HepG2 (cell line): ENCODE data around the gene TMEFF1. TPM values are rescaled to one million over a fixed set of nuclear protein-coding genes. Genes with fewer than 3 reads are reported as not detected.

Experiments
- EP300 ChIP-seq, 3 experiments: sonication (generic) in 1 of 3; formaldehyde crosslinking in 1 of 3; IDR thresholded peaks; 2 replicates each; pipeline versions ENCODE4 v1.5.1 to v1.6.1; 2011 to 2020; ENCODE audit warnings: low read depth in 2 of 3, low read length in 2 of 3, borderline replicate concordance in 1 of 3, improper control_type of control experiment in 1 of 3, mild to moderate bottlenecking in 1 of 3, missing genetic modification reagents in 1 of 3, moderate library complexity in 1 of 3
- EZH2 ChIP-seq: conservative IDR thresholded peaks from 2 replicates; pipeline ENCODE4 v1.6.1; 2012; ENCODE audit warnings: mild to moderate bottlenecking, low read depth, low read length, moderate library complexity
- MEF2D ChIP-seq: sonication (generic); formaldehyde crosslinking; IDR thresholded peaks from 2 replicates; pipeline ENCODE4 v1.5.1; 2020; ENCODE audit warnings: mild to moderate bottlenecking, missing genetic modification reagents
- NKX3-1 ChIP-seq: sonication (generic); formaldehyde crosslinking; IDR thresholded peaks from 2 replicates; pipeline ENCODE4 v1.5.0; 2020; ENCODE audit warnings: missing genetic modification reagents
- NPAS2 ChIP-seq: sonication (generic); formaldehyde crosslinking; IDR thresholded peaks from 2 replicates; pipeline ENCODE4 v1.8.0; 2022; ENCODE audit warnings: mild to moderate bottlenecking, missing genetic modification reagents, borderline replicate concordance
- NR2F2 ChIP-seq: IDR thresholded peaks from 2 replicates; pipeline ENCODE4 v1.6.1; 2012; ENCODE audit warnings: low read depth, inconsistent platforms, borderline replicate concordance
- PAWR ChIP-seq: sonication (generic); formaldehyde crosslinking; IDR thresholded peaks from 2 replicates; pipeline ENCODE4 v1.4.0; 2020; ENCODE audit warnings: missing genetic modification reagents, mild to moderate bottlenecking, borderline replicate concordance
- SIN3A ChIP-seq: IDR thresholded peaks from 2 replicates; pipeline ENCODE4 v1.6.1; 2011; ENCODE audit warnings: low read depth, mild to moderate bottlenecking, control low read depth, low read length, borderline replicate concordance
- SMYD3 ChIP-seq: sonication (generic); formaldehyde crosslinking; IDR thresholded peaks from 2 replicates; pipeline ENCODE4 v1.8.1; 2023; ENCODE audit warnings: mild to moderate bottlenecking, missing genetic modification reagents
- ZNF274 ChIP-seq: sonication (generic); formaldehyde crosslinking; IDR thresholded peaks from 2 replicates; pipeline ENCODE4 v1.5.1; 2020; ENCODE audit warnings: mild to moderate bottlenecking, missing genetic modification reagents
- ZNF331 ChIP-seq: sonication (generic); formaldehyde crosslinking; IDR thresholded peaks from 2 replicates; pipeline ENCODE4 v1.4.0; 2020; ENCODE audit warnings: missing genetic modification reagents
- ZNF619 ChIP-seq: sonication (generic); formaldehyde crosslinking; IDR thresholded peaks from 2 replicates; pipeline ENCODE4 v1.4.0; 2020; ENCODE audit warnings: mild to moderate bottlenecking, missing genetic modification reagents
- ZNF792 ChIP-seq: IDR thresholded peaks from 2 replicates; pipeline ENCODE4 v1.6.1; 2016
- polyA plus RNA-seq, 8 experiments: library from polyadenylated mRNA; depleted of rRNA in 3 of 8; stranded (reverse) in 7 of 8; unstranded in 1 of 8; fragments of >200 nt; fragmentation: Illumina TruSeq in 4 of 8; extraction: Trizol in 4 of 8; gene quantifications; 2 replicates each; pipeline versions ENCODE4 v1.2.1 to v1.2.3, GENCODE V29; 2011 to 2016; ENCODE audit warnings: low read depth in 4 of 8, missing spikeins in 1 of 8, mixed read lengths in 1 of 8; ENCODE audit not compliant: insufficient read depth in 1 of 8
- total RNA-seq, 5 experiments: library from RNA; depleted of rRNA; stranded (reverse); fragments of >200 nt; fragmentation: Illumina TruSeq; extraction: Trizol; gene quantifications; 2 replicates each; pipeline ENCODE4 v1.2.3, GENCODE V29; 2016; ENCODE audit warnings: low read depth in 1 of 5
- TF ChIP-seq, protein P1 (sequence below): sonication (generic); formaldehyde crosslinking; IDR thresholded peaks from 2 replicates; pipeline ENCODE4 v1.4.0; 2020; ENCODE audit warnings: mild to moderate bottlenecking, missing genetic modification reagents
- TF ChIP-seq, protein P2 (sequence below): sonication (generic); formaldehyde crosslinking; conservative IDR thresholded peaks from 2 replicates; pipeline ENCODE4 v1.8.0; 2022; ENCODE audit warnings: missing genetic modification reagents
- TF ChIP-seq, protein P3 (sequence below): sonication (generic); formaldehyde crosslinking; IDR thresholded peaks from 2 replicates; pipeline ENCODE4 v1.4.0; 2020; ENCODE audit warnings: missing genetic modification reagents
- TF ChIP-seq, protein P4 (sequence below): sonication (generic); formaldehyde crosslinking; IDR thresholded peaks from 2 replicates; pipeline ENCODE4 v1.9.0; 2021; ENCODE audit warnings: missing genetic modification reagents, borderline replicate concordance
- TF ChIP-seq, protein P5 (sequence below): sonication (generic); formaldehyde crosslinking; IDR thresholded peaks from 2 replicates; pipeline ENCODE4 v1.4.0; 2020; ENCODE audit warnings: missing genetic modification reagents

The TMEFF1 gene
- total and polyA plus RNA-seq, 2 of the 13 experiments (the other 11 are each of a cell fraction or from before 2014, with no cell fraction given) = 0.87 to 1.9 TPM

DNA sequence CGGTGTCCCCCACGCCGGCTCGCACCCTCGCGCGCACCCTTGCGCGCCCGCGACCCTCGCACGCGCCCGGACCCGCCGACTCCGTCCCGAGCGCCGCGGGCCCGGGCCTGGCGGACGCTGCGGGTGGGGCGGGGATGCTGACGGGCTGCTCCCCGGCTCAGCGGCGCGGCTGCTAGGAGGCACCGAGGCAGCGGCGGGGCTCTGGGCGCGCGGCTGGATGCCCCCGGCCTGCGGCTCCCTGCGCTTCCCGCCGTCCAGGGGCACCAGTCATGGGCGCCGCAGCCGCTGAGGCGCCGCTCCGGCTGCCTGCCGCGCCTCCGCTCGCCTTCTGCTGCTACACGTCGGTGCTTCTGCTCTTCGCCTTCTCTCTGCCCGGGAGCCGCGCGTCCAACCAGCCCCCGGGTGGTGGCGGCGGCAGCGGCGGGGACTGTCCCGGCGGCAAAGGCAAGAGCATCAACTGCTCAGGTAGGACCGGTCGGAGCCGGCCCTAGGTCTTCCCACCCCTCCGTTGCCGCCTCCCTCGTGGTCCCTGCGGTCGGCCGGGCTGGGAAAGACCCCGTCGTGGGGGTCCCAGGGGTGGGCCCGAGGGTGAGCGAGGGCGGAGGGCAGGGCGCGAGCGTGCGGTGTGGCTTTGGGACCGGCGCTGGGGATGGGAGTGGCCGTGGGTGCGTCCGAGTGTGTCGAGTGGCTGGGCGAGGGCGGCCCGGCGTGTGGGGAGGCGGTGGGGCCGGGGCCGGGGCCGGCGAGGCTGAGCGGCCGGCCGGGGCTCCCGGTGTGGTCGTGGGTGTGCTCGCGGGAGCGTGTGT, 530 bp downstream of the TMEFF1 start (continued):
- TF ChIP-seq, protein P1, sequence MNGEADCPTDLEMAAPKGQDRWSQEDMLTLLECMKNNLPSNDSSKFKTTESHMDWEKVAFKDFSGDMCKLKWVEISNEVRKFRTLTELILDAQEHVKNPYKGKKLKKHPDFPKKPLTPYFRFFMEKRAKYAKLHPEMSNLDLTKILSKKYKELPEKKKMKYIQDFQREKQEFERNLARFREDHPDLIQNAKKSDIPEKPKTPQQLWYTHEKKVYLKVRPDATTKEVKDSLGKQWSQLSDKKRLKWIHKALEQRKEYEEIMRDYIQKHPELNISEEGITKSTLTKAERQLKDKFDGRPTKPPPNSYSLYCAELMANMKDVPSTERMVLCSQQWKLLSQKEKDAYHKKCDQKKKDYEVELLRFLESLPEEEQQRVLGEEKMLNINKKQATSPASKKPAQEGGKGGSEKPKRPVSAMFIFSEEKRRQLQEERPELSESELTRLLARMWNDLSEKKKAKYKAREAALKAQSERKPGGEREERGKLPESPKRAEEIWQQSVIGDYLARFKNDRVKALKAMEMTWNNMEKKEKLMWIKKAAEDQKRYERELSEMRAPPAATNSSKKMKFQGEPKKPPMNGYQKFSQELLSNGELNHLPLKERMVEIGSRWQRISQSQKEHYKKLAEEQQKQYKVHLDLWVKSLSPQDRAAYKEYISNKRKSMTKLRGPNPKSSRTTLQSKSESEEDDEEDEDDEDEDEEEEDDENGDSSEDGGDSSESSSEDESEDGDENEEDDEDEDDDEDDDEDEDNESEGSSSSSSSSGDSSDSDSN = peak; percentile 73; the same call in 1 of the 2 replicates
- no peak for TF ChIP-seq ZNF331 (CRISPR knock-in tag)
- 0 out of 2 replicates have a peak, but pooled peaks have one; percentile 31 for TF ChIP-seq ZNF274 (CRISPR knock-in tag)
- TF ChIP-seq EZH2 = no peak
- TF ChIP-seq, protein P2, sequence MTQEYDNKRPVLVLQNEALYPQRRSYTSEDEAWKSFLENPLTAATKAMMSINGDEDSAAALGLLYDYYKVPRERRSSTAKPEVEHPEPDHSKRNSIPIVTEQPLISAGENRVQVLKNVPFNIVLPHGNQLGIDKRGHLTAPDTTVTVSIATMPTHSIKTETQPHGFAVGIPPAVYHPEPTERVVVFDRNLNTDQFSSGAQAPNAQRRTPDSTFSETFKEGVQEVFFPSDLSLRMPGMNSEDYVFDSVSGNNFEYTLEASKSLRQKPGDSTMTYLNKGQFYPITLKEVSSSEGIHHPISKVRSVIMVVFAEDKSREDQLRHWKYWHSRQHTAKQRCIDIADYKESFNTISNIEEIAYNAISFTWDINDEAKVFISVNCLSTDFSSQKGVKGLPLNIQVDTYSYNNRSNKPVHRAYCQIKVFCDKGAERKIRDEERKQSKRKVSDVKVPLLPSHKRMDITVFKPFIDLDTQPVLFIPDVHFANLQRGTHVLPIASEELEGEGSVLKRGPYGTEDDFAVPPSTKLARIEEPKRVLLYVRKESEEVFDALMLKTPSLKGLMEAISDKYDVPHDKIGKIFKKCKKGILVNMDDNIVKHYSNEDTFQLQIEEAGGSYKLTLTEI (CRISPR knock-in tag) = no peak
- TF ChIP-seq ZNF619 = no peak
- TF ChIP-seq SMYD3 (CRISPR knock-in tag) = no peak
- TF ChIP-seq NKX3-1 (CRISPR knock-in tag) = no peak
- TF ChIP-seq EP300 (IDR thresholded peaks at IDR 0.05; ENCODE audit: low read depth in 2 of 2, low read length in 2 of 2) = no peak
- TF ChIP-seq EP300 (CRISPR knock-in tag; IDR thresholded peaks at IDR 0.05; ENCODE audit: borderline replicate concordance) = no peak
- no peak for TF ChIP-seq PAWR (CRISPR knock-in tag)
- TF ChIP-seq ZNF792 (CRISPR knock-in tag) = no peak
- TF ChIP-seq MEF2D (CRISPR knock-in tag) = no peak
- no peak for TF ChIP-seq NR2F2
- TF ChIP-seq, protein P3, sequence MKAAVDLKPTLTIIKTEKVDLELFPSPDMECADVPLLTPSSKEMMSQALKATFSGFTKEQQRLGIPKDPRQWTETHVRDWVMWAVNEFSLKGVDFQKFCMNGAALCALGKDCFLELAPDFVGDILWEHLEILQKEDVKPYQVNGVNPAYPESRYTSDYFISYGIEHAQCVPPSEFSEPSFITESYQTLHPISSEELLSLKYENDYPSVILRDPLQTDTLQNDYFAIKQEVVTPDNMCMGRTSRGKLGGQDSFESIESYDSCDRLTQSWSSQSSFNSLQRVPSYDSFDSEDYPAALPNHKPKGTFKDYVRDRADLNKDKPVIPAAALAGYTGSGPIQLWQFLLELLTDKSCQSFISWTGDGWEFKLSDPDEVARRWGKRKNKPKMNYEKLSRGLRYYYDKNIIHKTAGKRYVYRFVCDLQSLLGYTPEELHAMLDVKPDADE (CRISPR knock-in tag) = no peak
- TF ChIP-seq NPAS2 (CRISPR knock-in tag) = no peak
- TF ChIP-seq, protein P4, sequence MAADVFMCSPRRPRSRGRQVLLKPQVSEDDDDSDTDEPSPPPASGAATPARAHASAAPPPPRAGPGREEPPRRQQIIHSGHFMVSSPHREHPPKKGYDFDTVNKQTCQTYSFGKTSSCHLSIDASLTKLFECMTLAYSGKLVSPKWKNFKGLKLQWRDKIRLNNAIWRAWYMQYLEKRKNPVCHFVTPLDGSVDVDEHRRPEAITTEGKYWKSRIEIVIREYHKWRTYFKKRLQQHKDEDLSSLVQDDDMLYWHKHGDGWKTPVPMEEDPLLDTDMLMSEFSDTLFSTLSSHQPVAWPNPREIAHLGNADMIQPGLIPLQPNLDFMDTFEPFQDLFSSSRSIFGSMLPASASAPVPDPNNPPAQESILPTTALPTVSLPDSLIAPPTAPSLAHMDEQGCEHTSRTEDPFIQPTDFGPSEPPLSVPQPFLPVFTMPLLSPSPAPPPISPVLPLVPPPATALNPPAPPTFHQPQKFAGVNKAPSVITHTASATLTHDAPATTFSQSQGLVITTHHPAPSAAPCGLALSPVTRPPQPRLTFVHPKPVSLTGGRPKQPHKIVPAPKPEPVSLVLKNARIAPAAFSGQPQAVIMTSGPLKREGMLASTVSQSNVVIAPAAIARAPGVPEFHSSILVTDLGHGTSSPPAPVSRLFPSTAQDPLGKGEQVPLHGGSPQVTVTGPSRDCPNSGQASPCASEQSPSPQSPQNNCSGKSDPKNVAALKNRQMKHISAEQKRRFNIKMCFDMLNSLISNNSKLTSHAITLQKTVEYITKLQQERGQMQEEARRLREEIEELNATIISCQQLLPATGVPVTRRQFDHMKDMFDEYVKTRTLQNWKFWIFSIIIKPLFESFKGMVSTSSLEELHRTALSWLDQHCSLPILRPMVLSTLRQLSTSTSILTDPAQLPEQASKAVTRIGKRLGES = no peak
- no peak for TF ChIP-seq SIN3A
- TF ChIP-seq, protein P5, sequence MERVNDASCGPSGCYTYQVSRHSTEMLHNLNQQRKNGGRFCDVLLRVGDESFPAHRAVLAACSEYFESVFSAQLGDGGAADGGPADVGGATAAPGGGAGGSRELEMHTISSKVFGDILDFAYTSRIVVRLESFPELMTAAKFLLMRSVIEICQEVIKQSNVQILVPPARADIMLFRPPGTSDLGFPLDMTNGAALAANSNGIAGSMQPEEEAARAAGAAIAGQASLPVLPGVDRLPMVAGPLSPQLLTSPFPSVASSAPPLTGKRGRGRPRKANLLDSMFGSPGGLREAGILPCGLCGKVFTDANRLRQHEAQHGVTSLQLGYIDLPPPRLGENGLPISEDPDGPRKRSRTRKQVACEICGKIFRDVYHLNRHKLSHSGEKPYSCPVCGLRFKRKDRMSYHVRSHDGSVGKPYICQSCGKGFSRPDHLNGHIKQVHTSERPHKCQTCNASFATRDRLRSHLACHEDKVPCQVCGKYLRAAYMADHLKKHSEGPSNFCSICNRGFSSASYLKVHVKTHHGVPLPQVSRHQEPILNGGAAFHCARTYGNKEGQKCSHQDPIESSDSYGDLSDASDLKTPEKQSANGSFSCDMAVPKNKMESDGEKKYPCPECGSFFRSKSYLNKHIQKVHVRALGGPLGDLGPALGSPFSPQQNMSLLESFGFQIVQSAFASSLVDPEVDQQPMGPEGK (CRISPR knock-in tag) = peak; percentile 40; the same call in 1 of the 2 replicates
